ENCODE measurements around the gene LAMA5.

- TF ChIP-seq, protein P1, sequence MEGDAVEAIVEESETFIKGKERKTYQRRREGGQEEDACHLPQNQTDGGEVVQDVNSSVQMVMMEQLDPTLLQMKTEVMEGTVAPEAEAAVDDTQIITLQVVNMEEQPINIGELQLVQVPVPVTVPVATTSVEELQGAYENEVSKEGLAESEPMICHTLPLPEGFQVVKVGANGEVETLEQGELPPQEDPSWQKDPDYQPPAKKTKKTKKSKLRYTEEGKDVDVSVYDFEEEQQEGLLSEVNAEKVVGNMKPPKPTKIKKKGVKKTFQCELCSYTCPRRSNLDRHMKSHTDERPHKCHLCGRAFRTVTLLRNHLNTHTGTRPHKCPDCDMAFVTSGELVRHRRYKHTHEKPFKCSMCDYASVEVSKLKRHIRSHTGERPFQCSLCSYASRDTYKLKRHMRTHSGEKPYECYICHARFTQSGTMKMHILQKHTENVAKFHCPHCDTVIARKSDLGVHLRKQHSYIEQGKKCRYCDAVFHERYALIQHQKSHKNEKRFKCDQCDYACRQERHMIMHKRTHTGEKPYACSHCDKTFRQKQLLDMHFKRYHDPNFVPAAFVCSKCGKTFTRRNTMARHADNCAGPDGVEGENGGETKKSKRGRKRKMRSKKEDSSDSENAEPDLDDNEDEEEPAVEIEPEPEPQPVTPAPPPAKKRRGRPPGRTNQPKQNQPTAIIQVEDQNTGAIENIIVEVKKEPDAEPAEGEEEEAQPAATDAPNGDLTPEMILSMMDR (IDR thresholded peaks at IDR 0.05; ENCODE audit: low read depth, low read length): no peak
- TF ChIP-seq EZH2phosphoT487 (IDR thresholded peaks at IDR 0.05; ENCODE audit: low read depth): no peak
Observed at GRCh38 chr20:62363920-62364851, 2.9 kb downstream of the LAMA5 start.

All from OCI-LY3 (cell line).